Measurements from ENCODE around the gene PIP5K1C.

The PIP5K1C gene

DNA sequence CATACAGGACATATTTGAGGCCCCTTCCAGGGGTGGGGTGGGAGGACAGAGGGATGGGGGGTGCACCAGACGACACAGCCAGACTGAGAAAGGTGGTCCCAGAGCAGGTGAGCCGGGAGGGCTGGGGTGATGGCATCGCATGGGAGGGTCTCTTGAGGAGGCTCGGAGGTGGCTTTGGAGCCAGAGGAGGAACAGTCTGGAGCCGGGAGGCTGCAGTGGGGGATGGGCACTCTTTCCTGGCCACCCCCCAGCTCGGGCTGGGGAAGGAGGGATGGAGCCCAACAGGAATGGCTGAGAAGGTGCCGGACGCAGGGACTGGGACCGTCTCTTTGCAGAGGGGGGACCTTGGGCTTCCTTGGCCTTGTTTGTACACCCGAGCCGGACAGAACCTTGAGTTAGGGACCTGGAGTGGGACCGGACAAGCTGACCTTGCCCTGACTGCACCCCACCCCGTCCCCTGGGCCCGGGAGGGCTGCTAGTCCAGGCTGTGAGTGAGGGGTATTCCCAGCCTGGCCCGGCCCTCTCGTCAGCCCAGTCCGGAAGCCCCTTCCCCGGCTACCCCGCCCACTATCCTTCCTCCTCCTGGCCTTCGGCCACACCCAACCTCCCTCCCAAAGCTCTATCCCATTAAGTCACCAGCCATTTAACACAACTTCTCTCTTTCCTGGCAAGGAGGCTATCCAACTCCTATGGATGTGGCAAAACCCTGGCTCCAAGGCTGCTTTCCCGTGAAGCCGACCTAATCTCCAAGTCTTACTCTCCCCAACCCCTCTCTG, 92.8 kb downstream of the PIP5K1C start:
- DNase-seq, result no peak

DNA sequence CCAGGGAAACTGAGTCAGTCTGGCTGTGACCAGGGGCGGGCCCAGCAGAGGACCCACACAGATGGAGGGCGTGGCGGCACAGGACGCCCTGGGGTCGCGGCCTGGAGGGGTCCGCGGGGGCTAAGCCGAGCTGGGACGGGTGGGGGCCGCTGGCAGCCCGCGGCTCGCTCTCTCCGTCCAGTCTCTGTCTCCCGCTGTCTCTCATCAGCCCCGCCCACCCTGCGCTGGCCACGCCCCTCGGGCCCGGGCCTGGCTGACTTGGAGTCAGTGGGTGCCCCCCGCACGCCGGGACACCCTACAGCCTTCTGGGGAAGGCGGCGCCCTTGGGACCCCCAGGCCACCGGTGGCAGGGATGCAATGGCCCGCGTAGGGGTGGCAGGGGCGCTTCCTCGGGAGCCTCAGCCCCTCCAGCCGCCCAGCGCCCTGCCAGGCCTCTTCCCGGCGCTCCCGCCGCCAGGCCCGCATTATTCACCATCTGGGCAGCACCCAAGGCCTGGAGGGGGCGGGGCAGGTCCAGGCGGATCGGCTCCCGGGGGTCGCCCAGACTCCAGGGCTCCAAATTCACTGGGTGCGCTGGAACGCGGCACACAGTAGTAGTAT, 93.5 kb downstream of the PIP5K1C start, which contains the start of gene TBXA2R:
Gene TBXA2R, minus strand, starts transcription at position 186 of the 600 bp plus-strand sequence. CDS start 6,241 bp downstream, outside the sequence.
- DNase-seq, result peak; percentile 71

GRCh38 chr19:3606174-3606689, 94.0 kb downstream of the PIP5K1C start:
- no peak for DNase-seq

DNA sequence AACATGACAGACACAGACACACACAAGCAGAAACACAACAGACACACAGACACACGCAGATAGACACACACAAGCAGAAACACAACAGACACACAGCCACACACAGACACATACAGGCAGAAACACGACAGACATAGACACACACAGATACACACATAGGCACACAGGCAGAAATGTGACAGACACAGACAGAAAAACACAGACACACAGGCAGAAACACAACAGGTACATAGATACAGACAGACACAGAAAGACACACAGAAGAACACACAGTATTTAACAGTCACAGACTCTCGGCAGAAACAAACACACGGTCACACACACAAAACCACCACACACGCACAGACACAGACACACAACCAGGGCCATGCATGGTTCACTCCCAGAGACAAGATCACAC, 94.5 kb downstream of the PIP5K1C start:
- no peak for DNase-seq

- no peak for DNase-seq
Measured at GRCh38 chr19:3605361-3605760, 94.9 kb downstream of the PIP5K1C start.

DNA sequence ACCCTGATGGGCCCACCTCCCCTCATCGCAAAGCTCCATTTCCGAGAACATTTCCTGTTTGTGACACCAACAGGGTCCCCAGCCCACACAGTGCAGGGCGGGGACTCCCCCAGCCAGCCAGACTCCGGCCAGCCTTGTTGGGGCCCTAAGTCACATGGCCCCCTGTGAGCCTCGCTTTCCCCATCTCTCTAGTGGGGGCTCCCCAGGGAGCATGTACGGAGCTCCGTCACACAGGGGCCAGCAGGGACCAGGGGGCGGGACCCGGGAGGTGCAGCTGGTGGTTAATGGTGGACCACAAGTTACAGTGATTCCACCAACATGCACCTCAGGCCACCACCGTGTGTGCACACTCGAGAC, 95.3 kb downstream of the PIP5K1C start:
- no peak for DNase-seq

DNA sequence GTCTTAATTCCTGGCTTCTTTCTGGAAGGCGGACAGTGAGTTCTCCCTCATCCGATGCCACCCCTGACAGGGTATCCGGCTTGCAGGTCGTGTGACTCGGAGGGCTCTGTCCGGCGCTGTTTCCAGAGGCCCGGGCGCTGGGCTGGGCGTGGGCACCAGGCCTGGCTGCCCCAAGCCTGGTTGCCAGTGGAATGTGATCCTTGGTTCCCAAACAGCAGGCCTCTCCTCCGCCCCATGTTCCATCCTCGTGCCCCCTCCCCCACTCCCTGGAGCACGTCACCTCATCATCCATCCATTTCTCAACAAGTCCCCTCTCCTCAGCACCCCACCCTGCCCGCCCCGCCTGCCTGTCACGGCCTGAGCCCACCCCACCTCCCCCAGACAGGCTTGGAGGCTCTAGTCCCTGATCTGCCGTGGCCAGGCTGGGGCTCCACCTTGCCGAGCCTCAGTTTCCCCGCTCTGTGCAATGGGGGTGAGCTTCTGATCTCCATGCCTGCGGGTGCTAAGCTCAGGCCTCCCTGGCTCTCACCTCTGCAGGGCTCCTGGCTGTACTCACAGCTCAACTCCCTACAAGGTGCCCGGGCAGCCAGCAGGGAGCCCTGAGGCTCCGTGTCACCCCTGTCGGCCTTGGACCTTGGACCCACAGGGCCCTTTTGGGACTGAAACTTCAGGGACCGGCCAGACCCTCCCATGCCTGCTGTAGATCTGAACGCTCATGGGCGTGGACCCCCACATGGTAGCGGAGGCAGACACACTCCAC, 95.9 kb downstream of the PIP5K1C start:
- DNase-seq, result no peak

DNA sequence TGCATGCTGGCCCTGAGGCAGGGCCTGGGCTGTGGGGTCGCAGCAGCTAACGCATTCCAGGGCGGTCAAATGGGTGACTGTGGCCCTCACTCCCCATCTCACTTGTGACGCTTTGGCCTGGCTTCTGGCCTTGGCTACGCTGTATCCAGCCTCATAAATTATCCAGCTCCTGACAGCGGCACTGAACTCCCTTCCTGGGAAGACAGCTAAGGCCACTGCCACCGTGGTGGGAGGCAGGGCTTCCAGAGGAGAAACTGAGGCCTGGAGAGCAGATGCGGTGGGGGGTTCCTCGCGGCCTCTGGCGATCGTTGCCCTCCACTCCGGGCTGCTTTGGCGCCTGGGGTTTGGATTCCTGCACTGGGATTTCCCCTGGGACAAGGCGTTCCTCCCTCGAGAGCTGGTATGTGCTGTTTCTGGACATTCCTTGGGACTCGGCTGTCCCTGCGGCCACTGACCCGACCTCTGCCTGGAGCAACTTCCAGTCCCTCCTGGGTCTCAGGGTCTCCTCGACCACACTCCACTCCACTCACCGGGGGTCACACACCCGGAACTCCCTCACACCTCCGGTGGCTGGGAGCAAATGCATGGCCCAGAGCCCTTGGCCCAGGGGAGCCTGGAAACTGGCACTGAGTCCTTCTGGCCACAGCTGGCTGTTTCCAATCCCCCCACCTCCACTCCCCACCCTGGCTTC, 97.0 kb downstream of the PIP5K1C start:
- DNase-seq, result no peak

- no peak for DNase-seq
Measured at GRCh38 chr19:3601021-3601420, 99.2 kb downstream of the PIP5K1C start.

DNA sequence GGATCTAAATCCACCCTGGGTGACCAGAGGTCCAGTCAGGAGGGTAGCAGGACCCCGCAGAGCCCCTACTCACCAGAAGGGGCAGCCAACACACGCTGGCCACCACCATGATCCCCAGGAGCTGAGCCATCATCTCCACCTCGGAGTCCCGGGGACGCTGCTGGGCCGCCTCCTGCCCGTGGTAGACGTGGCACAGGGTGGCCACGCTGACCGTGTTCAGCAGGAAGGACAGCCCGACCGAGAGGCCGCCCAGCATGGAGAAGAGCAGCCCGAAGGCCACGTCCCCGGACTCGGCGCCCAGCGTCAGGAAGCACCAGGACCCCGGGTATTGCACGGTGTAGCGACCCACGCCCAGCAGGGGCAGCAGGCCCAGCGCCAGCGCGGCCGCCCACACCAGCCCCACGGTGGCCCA, 100.5 kb downstream of the PIP5K1C start:
- DNase-seq, result no peak

GRCh38 chr19:3595521-3596061, 104.7 kb downstream of the PIP5K1C start:
- no peak for DNase-seq

DNA sequence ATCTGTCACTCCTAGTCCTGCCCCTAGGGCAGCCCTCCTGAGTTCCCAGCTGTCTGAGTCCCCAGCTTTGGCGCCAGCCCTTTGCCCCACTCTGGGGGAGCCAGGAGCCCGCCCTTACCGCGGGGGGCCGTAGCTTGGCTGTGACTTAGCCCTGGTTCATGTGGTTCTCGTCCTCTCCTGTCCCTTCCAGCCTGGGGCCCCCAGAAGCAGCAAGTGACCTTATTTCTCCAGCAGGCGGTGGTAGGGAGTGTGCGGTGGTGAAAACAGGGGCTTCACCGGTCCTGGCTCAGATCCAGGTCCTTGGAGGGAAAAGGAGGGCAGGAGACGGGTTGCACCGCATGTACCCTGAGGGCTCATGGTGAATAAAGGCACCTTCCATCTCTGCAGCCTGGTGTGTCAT, 107.1 kb downstream of the PIP5K1C start:
- DNase-seq, result no peak

DNA sequence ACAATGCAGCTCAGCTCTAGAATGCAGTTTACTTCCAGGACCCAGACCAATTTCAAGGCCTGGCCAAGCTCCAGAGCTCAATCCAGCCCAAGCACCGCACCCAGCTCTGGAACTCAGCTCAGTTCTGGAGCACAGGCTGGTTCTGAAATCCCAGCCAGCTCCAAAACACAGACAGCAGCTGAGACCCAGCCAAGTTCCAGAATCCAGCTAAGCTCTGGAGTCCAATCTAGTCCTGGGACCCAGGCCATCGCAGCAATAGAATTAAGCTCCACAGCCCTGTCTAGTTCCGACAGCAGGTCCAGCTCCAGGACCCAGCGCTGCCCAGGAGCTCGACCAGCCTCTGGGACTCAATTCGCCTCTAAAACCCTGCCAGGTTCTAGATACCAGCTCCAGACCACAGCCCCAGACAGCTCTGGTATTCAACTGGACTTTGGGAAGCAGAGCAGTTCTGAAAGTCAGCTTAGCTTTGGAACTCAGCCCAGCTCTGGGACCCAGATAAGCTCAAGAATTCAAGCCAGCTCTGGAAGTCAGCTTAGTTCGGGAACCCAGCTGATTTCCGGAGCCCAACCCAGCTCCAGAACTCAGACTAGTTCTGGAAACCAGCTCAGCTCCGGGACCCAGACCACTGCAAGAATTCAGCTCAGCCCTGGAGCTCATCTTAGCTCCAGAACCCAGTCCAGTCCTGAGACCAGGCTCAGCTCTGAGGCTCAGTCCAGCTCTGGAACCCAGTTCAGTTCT, 108.2 kb downstream of the PIP5K1C start:
- DNase-seq, result no peak

- DNase-seq, result no peak
Measured at GRCh38 chr19:3590991-3591659, 109.1 kb downstream of the PIP5K1C start.

GRCh38 chr19:3589949-3590348, 110.3 kb downstream of the PIP5K1C start:
- DNase-seq, result no peak

DNA sequence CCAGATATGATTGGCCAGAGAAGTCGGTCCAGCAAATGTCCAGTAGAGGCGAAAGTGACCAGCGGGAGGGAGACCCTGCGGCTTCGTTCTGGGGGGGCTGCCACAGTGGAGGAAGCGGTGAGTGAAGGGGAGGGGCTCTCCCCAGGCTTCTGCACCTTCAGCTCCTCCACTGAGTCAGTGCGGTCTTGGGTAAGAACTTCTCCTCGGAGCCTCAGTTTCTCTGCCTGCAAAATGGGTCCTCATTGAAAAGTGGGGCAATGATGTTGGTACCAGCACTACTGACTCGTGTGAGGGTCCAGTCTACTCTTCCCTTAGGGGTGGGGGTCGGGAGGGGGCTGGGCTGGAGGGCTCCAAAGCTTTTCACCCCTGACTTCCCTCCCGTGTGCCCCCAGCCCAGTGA, 110.8 kb downstream of the PIP5K1C start:
- no peak for DNase-seq

DNA sequence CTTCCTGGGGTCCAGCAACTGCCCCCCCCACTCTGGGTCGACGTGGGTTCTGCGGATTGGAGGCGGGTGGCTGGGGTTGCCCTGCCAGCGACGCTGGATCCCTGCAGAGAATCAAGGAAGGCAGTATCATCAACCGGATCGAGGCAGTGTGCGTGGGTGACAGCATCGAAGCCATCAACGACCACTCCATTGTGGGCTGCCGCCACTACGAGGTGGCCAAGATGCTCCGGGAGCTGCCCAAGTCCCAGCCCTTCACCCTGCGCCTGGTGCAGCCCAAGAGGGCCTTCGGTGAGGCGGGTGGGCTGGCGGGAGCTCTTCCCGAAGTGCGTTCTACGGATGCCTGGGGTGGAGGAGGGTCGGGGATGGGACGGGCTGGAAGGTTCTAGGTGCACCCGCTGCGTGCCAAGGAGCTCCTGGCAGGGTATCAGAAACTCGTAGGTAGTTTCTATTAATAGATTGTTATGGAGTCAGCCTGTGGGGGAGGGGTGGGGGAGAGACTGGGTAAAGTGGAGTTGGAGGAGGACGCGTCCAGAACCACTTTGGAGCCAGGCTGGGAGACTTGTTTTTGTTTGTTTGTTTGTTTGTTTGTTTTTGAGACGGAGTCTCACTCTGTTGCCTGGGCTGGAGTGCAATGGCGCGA, 113.4 kb downstream of the PIP5K1C start:
- DNase-seq, result no peak

GRCh38 chr19:3586127-3586626, 114.1 kb downstream of the PIP5K1C start:
- no peak for DNase-seq

- DNase-seq, result no peak
Measured at GRCh38 chr19:3585301-3586126, 114.8 kb downstream of the PIP5K1C start, which contains the start of gene GIPC3. GIPC3 (plus strand) TSS chr19:3585478; CDS start chr19:3585598, 120 bp downstream.

Measured in NCI-H226 (cell line).